Caco-2 (cell line): ENCODE measurements around the gene BTBD17. TPM values are rescaled to one million over a fixed set of nuclear protein-coding genes. Genes with fewer than 3 reads are reported as not detected.

Source experiments
- BruUV-seq: library from RNA; stranded (reverse); fragments of 400-500 nt; replicated peaks from 2 replicates; lab custom pipeline; 2021; lab: Mats Ljungman, UMichigan
- CTCF ChIA-PET: fragments of 300-600 bp; sonication (Branson Sonifier 250); formaldehyde crosslinking; loops from one replicate; lab custom pipeline; 2022; ENCODE audit warnings: antibody characterized with exemption; lab: Charles Lee
- POLR2A ChIA-PET: fragments of 300-600 bp; sonication (Branson Sonifier 250); formaldehyde crosslinking; loops from one replicate; lab custom pipeline; 2022; ENCODE audit warnings: antibody characterized with exemption; lab: Charles Lee
- DNase-seq, 2 experiments: peaks; one replicate each; pipeline versions ENCODE4 v3.0.0 to v3.0.0-alpha.2; 2020 to 2022
- H3K27me3 ChIP-seq: replicated peaks from 2 replicates; pipeline ENCODE4 v1.6.0; 2011; ENCODE audit warnings: low read length; ENCODE audit not compliant: control insufficient read depth, insufficient read depth
- H3K36me3 ChIP-seq: 2 replicates; pipeline ENCODE4 v1.5.1; 2011; ENCODE audit warnings: low read length; ENCODE audit not compliant: control insufficient read depth, insufficient read depth
- H3K4me1 ChIP-seq: fragments of 250-450 bp; sonication (Bioruptor Pico); 2 replicates; pipeline ENCODE4 v1.5.1; 2020; ENCODE audit warnings: mild to moderate bottlenecking
- H3K4me3 ChIP-seq: 2 replicates; pipeline ENCODE4 v1.5.1; 2011; ENCODE audit warnings: low read depth, mild to moderate bottlenecking, control low read depth, low read length
- H3K9me3 ChIP-seq: fragments of 250-450 bp; sonication (Bioruptor Pico); 2 replicates; pipeline ENCODE4 v1.5.1; 2020; ENCODE audit warnings: mild to moderate bottlenecking, moderate library complexity
- H3K27ac Mint-ChIP-seq: one replicate; pipeline ENCODE4 v1.8.0; 2022; ENCODE audit warnings: mixed read lengths; ENCODE audit not compliant: unreplicated experiment
- H3K27me3 Mint-ChIP-seq: one replicate; pipeline ENCODE4 v1.8.0; 2022; ENCODE audit warnings: mixed read lengths; ENCODE audit not compliant: insufficient read depth, unreplicated experiment
- H3K36me3 Mint-ChIP-seq: one replicate; pipeline ENCODE4 v1.8.0; 2022; ENCODE audit warnings: mild to moderate bottlenecking, mixed read lengths; ENCODE audit not compliant: insufficient read depth, unreplicated experiment
- H3K4me1 Mint-ChIP-seq: one replicate; pipeline ENCODE4 v1.8.0; 2022; ENCODE audit warnings: low read depth, mixed read lengths; ENCODE audit not compliant: unreplicated experiment
- H3K4me3 Mint-ChIP-seq: one replicate; pipeline ENCODE4 v1.8.0; 2022; ENCODE audit warnings: mild to moderate bottlenecking, moderate library complexity, mixed read lengths; ENCODE audit not compliant: unreplicated experiment
- H3K9me3 Mint-ChIP-seq: one replicate; pipeline ENCODE4 v1.8.0; 2022; ENCODE audit warnings: mixed read lengths; ENCODE audit not compliant: unreplicated experiment
- intact Hi-C: fragments of 100-400 bp; cut with micrococcal nuclease; formaldehyde crosslinking; loops from one replicate; pipeline ENCODE4 v1.10.0; 2022; ENCODE audit not compliant: unreplicated experiment
- total RNA-seq: library from RNA; stranded (reverse); gene quantifications from 2 replicates; pipeline ENCODE4 v1.2.3, GENCODE V29; 2022
- TF ChIP-seq, protein P1 (sequence below), 2 experiments: fragments of 200-600 bp in 1 of 2; IDR thresholded peaks; 1 replicate in 1 of 2; 2 replicates in 1 of 2; pipeline versions ENCODE4 v1.5.1 to v1.8.0; 2011 to 2022; ENCODE audit warnings: antibody characterized with exemption in 1 of 2, control low read depth in 1 of 2, inconsistent platforms in 1 of 2, low read depth in 1 of 2, low read length in 1 of 2, mild to moderate bottlenecking in 1 of 2, moderate library complexity in 1 of 2; ENCODE audit not compliant: insufficient read depth in 1 of 2, severe bottlenecking in 1 of 2, unreplicated experiment in 1 of 2

Gene BTBD17
- total RNA-seq, 1 experiment from 2014 or later: not detected

DNA sequence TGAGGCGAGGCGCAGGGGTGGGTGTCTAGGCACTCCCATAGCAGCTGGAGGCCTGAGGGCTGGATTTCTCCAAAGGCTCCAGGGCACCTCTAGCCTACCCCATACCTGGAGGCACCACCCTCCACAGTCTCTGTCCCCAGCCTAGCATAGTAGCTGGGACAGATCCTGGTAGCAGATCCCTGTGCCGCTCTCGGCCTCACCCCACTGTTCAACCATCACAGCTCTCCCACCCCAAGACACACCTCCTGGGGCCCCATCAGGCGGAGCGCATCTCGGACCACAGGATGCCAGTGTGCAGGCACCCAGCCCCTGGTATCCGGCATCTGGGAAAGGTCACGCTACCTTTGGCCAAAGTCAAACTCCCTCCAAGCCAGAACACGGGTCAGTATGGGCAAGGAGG lies 7.1 kb downstream of the BTBD17 start:
- no peak overlapping the region for H3K4me3 ChIP-seq
- H3K9me3 ChIP-seq: no peaks in the 10 kb centered on the region
- Mint-ChIP-seq H3K9me3 (no peaks in the 10 kb centered on the region), H3K4me1 (no peaks in the 10 kb centered on the region), H3K36me3 (no peaks in the 10 kb centered on the region), H3K27ac (no peak overlapping the region), H3K27me3 (peaks cover 17% of the 10 kb centered on the region), H3K4me3 (no peak overlapping the region)
- no TSS peak for BruUV-seq
- no peaks in the 10 kb centered on the region for H3K27me3 ChIP-seq
- H3K36me3 ChIP-seq: no peaks in the 10 kb centered on the region
- CTCF ChIA-PET: interaction anchor here (0.6 kb wide), 2 partner anchors 91 to 395 kb away, joined by 3 to 4 read pairs; no protein-coding TSS in a partner anchor
- H3K4me1 ChIP-seq: no peaks in the 10 kb centered on the region
- intact Hi-C loops: no loop called here
- TF ChIP-seq, protein P1, sequence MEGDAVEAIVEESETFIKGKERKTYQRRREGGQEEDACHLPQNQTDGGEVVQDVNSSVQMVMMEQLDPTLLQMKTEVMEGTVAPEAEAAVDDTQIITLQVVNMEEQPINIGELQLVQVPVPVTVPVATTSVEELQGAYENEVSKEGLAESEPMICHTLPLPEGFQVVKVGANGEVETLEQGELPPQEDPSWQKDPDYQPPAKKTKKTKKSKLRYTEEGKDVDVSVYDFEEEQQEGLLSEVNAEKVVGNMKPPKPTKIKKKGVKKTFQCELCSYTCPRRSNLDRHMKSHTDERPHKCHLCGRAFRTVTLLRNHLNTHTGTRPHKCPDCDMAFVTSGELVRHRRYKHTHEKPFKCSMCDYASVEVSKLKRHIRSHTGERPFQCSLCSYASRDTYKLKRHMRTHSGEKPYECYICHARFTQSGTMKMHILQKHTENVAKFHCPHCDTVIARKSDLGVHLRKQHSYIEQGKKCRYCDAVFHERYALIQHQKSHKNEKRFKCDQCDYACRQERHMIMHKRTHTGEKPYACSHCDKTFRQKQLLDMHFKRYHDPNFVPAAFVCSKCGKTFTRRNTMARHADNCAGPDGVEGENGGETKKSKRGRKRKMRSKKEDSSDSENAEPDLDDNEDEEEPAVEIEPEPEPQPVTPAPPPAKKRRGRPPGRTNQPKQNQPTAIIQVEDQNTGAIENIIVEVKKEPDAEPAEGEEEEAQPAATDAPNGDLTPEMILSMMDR (IDR thresholded peaks at IDR 0.05; ENCODE audit: insufficient read depth in 1 of 2, low read depth in 1 of 2, low read length in 1 of 2, severe bottlenecking in 1 of 2, unreplicated experiment in 1 of 2): no peak
- no peak for DNase-seq
- POLR2A ChIA-PET: no interaction called here

DNA sequence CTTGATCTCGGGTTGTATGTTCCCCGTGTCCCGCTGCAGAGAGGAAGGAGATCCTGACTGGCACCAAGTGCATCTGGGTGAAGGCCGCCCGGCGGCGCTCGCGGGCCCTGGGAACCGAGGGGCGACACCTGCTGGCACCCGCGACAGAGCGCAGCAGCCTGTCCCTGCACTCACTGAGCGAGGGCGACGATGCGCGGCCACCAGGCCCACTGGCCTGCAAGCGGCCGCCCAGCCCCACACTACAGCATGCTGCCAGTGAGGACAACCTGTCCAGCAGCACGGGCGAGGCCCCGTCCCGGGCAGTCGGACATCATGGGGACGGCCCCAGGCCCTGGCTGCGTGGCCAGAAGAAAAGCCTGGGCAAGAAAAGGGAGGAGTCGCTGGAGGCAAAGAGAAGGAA lies 7.5 kb downstream of the BTBD17 start:
- DNase-seq: no peak
- Mint-ChIP-seq H3K36me3 (no peaks in the 10 kb centered on the region), H3K4me3 (no peak overlapping the region), H3K4me1 (no peaks in the 10 kb centered on the region), H3K9me3 (no peaks in the 10 kb centered on the region), H3K27ac (no peak overlapping the region), H3K27me3 (peaks cover 17% of the 10 kb centered on the region)
- H3K4me3 ChIP-seq: no peak overlapping the region
- no peaks in the 10 kb centered on the region for H3K4me1 ChIP-seq
- TF ChIP-seq, protein P1 (IDR thresholded peaks at IDR 0.05; ENCODE audit: insufficient read depth in 1 of 2, low read depth in 1 of 2, low read length in 1 of 2, severe bottlenecking in 1 of 2, unreplicated experiment in 1 of 2): no peak
- no peaks in the 10 kb centered on the region for H3K27me3 ChIP-seq
- no TSS peak for BruUV-seq
- no peaks in the 10 kb centered on the region for H3K36me3 ChIP-seq
- POLR2A ChIA-PET: no interaction called here
- CTCF ChIA-PET: interaction anchor here (0.6 kb wide), 1 partner anchor 91 kb away, joined by 3 read pairs; no protein-coding TSS in a partner anchor
- H3K9me3 ChIP-seq: no peaks in the 10 kb centered on the region
- intact Hi-C loops: no loop called here

DNA sequence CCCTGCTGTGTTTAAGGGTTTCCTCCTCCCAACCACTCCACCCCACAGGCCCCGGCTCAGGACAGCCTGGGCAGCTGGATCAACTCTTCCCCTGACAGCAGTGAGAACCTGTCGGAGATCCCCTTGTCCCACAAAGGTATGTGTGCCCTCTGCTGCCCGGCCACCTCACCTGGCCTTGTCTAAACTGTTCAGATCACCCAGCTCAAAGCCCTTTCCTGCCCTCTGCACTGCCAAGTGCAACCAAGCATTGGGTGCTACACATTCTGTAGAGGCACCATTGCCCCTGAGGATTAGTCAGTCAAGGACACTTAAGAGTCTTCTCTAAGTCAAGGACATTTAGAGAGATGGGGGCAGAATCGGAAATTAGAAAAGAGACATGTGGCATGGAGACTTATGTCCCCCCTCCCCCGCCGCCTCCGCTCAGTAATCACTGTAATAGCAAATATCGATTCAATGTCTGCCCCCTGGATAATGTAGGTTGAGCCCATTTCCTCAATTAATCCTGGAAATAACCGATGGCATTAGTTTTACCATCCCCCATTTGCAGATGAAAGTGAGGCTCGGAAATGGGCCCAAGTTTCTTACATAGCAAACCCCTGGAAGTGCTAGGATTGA lies 8.1 kb downstream of the BTBD17 start:
- DNase-seq: no peak
- Histone ChIP-seq H3K9me3 (no peaks in the 10 kb centered on the region), H3K36me3 (no peaks in the 10 kb centered on the region), H3K4me3 (no peak overlapping the region), H3K27me3 (no peaks in the 10 kb centered on the region), H3K4me1 (no peaks in the 10 kb centered on the region)
- peaks cover 5% of the 10 kb centered on the region for H3K4me1 Mint-ChIP-seq
- ChIA-PET POLR2A (no interaction called here), CTCF (interaction anchor here (1.3 kb wide), 1 partner anchor 52 kb away, joined by 3 read pairs; no protein-coding TSS in a partner anchor)
- intact Hi-C loops: no loop called here
- H3K27me3 Mint-ChIP-seq: peaks cover 16% of the 10 kb centered on the region
- H3K27ac Mint-ChIP-seq: no peak overlapping the region
- no peaks in the 10 kb centered on the region for H3K9me3 Mint-ChIP-seq
- no TSS peak for BruUV-seq
- H3K4me3 Mint-ChIP-seq: no peak overlapping the region
- TF ChIP-seq, protein P1 (IDR thresholded peaks at IDR 0.05; ENCODE audit: insufficient read depth in 1 of 2, low read depth in 1 of 2, low read length in 1 of 2, severe bottlenecking in 1 of 2, unreplicated experiment in 1 of 2): no peak
- no peaks in the 10 kb centered on the region for H3K36me3 Mint-ChIP-seq
